H1 (cell line): Measurements from ENCODE around the gene CFAP53. TPM values are rescaled to one million over a fixed set of nuclear protein-coding genes. Genes with fewer than 3 reads are reported as not detected.

Experiments used
- CTCF ChIA-PET: fragments of 300-600 bp; sonication (Branson Sonifier 250); formaldehyde crosslinking; loops from one replicate; lab custom pipeline; 2021; ENCODE audit not compliant: partially characterized antibody; lab: Charles Lee
- POLR2A ChIA-PET: fragments of 300-600 bp; sonication (Branson Sonifier 250); formaldehyde crosslinking; loops from one replicate; lab custom pipeline; 2021; ENCODE audit warnings: inconsistent platforms; ENCODE audit not compliant: partially characterized antibody; lab: Charles Lee
- DNase-seq, 2 experiments: peaks; one replicate each; pipeline versions ENCODE4 v3.0.0 to v3.0.0-alpha.2; 2010 to 2022; ENCODE audit warnings: low spot score in 2 of 2, low read depth in 1 of 2, mixed read lengths in 1 of 2
- FAIRE-seq: peaks from 2 replicates; lab custom pipeline; 2011; peaks lifted over from hg19 to GRCh38; lab: Jason Lieb, UNC
- H2AFZ ChIP-seq: 2 replicates; pipeline ENCODE4 v1.8.1; 2012; ENCODE audit warnings: low read length, inconsistent platforms
- H2AK5ac ChIP-seq: 2 replicates; pipeline ENCODE4 v1.6.1; 2013; ENCODE audit warnings: low read depth, low read length
- H2BK120ac ChIP-seq: replicated peaks from 2 replicates; pipeline ENCODE3; 2013; ENCODE audit warnings: low read depth, low read length, inconsistent platforms
- H2BK12ac ChIP-seq: 2 replicates; pipeline ENCODE4 v1.6.1; 2013; ENCODE audit warnings: low read depth, low read length
- H2BK15ac ChIP-seq: 2 replicates; pipeline ENCODE4 v1.6.1; 2013; ENCODE audit warnings: low read length
- H2BK20ac ChIP-seq: 2 replicates; pipeline ENCODE4 v1.6.1; 2013; ENCODE audit warnings: low read length
- H2BK5ac ChIP-seq: 2 replicates; pipeline ENCODE4 v1.6.1; 2013; ENCODE audit warnings: low read depth, low read length
- H3K14ac ChIP-seq: 2 replicates; pipeline ENCODE4 v1.6.1; 2013; ENCODE audit warnings: inconsistent platforms; ENCODE audit not compliant: insufficient read length
- H3K18ac ChIP-seq: 2 replicates; pipeline ENCODE4 v1.6.1; 2013; ENCODE audit warnings: low read length; ENCODE audit errors: extremely low read depth
- H3K23ac ChIP-seq: 2 replicates; pipeline ENCODE4 v1.6.1; 2013; ENCODE audit warnings: inconsistent platforms; ENCODE audit not compliant: insufficient read length
- H3K23me2 ChIP-seq: 2 replicates; pipeline ENCODE4 v1.6.1; 2013; ENCODE audit warnings: low read depth, low read length
- H3K27ac ChIP-seq: 2 replicates; pipeline ENCODE4 v1.6.1; 2011; ENCODE audit warnings: low read depth, low read length, inconsistent platforms
- H3K27me3 ChIP-seq, 4 experiments: replicated peaks in 1 of 4; 1 replicate in 1 of 4; 2 replicates in 3 of 4; pipeline versions ENCODE4 v1.6.1 to v1.8.1; 2011 to 2013; ENCODE audit warnings: low read length in 3 of 4, mild to moderate bottlenecking in 3 of 4, inconsistent platforms in 2 of 4, mixed read lengths in 2 of 4, moderate library complexity in 1 of 4; ENCODE audit not compliant: control insufficient read depth in 3 of 4, insufficient read depth in 3 of 4; ENCODE audit errors: extremely low read depth in 1 of 4
- H3K36me3 ChIP-seq, 4 experiments: 2 replicates each; pipeline versions ENCODE4 v1.6.1 to v1.8.1; 2011 to 2013; ENCODE audit warnings: mild to moderate bottlenecking in 4 of 4, low read length in 3 of 4, moderate library complexity in 2 of 4, control low read depth in 1 of 4, inconsistent platforms in 1 of 4; ENCODE audit not compliant: insufficient read depth in 4 of 4, control insufficient read depth in 2 of 4
- H3K4ac ChIP-seq: replicated peaks from 2 replicates; pipeline ENCODE3; 2013; ENCODE audit warnings: low read length, low read depth, mixed read lengths, inconsistent platforms; ENCODE audit not compliant: insufficient read length
- H3K4me1 ChIP-seq, 4 experiments: replicated peaks in 1 of 4; 1 replicate in 1 of 4; 2 replicates in 3 of 4; pipeline versions ENCODE4 v1.6.1 to v1.8.1; 2011 to 2013; ENCODE audit warnings: low read length in 3 of 4, inconsistent platforms in 2 of 4, mixed read lengths in 1 of 4; ENCODE audit not compliant: insufficient read depth in 4 of 4, control insufficient read depth in 3 of 4
- H3K4me2 ChIP-seq, 2 experiments: 2 replicates each; pipeline versions ENCODE4 v1.6.1 to v1.8.1; 2011 to 2013; ENCODE audit warnings: low read depth in 2 of 2, low read length in 2 of 2, control low read depth in 1 of 2, inconsistent platforms in 1 of 2, mild to moderate bottlenecking in 1 of 2; ENCODE audit not compliant: insufficient read depth in 1 of 2
- H3K4me3 ChIP-seq, 4 experiments: fragments of 200-600, 300-600 bp in 1 of 4; sonication (generic), shearing (Covaris generic), sonication (Bioruptor Twin) in 1 of 4; 2 replicates each; pipeline versions ENCODE4 v1.5.1 to v1.8.1; 2011 to 2016; ENCODE audit warnings: low read length in 4 of 4, low read depth in 3 of 4, control low read depth in 2 of 4, inconsistent platforms in 2 of 4, mild to moderate bottlenecking in 2 of 4, mixed read lengths in 1 of 4, moderate library complexity in 1 of 4; ENCODE audit not compliant: insufficient read depth in 2 of 4; ENCODE audit errors: extremely low read depth in 1 of 4
- H3K56ac ChIP-seq: replicated peaks from 2 replicates; pipeline ENCODE3; 2013; ENCODE audit warnings: low read depth, mild to moderate bottlenecking, mixed read lengths, low read length, inconsistent platforms; ENCODE audit not compliant: insufficient read length
- H3K79me1 ChIP-seq: 2 replicates; pipeline ENCODE4 v1.6.1; 2013; ENCODE audit warnings: low read depth, low read length, control low read depth
- H3K79me2 ChIP-seq, 2 experiments: 2 replicates each; pipeline versions ENCODE4 v1.6.1 to v1.8.1; 2012 to 2013; ENCODE audit warnings: low read length in 2 of 2, mild to moderate bottlenecking in 2 of 2, inconsistent platforms in 1 of 2; ENCODE audit not compliant: insufficient read depth in 2 of 2, control insufficient read depth in 1 of 2
- H3K9ac ChIP-seq, 4 experiments: replicated peaks in 1 of 4; 1 replicate in 1 of 4; 2 replicates in 3 of 4; pipeline versions ENCODE4 v1.6.1 to v1.8.1; 2011 to 2013; ENCODE audit warnings: low read depth in 3 of 4, low read length in 3 of 4, control low read depth in 2 of 4, mild to moderate bottlenecking in 2 of 4, moderate library complexity in 2 of 4, inconsistent platforms in 1 of 4; ENCODE audit errors: extremely low read depth in 1 of 4
- H3K9me3 ChIP-seq, 2 experiments: 2 replicates each; pipeline versions ENCODE4 v1.6.1 to v1.8.1; 2012 to 2013; ENCODE audit warnings: mild to moderate bottlenecking in 2 of 2, moderate library complexity in 2 of 2, control low read depth in 1 of 2, inconsistent platforms in 1 of 2, low read depth in 1 of 2, low read length in 1 of 2, mixed read lengths in 1 of 2; ENCODE audit not compliant: insufficient read depth in 2 of 2
- H4K20me1 ChIP-seq, 2 experiments: replicated peaks in 1 of 2; 2 replicates each; pipeline versions ENCODE3 to v1.8.1; 2011 to 2013; ENCODE audit warnings: inconsistent platforms in 2 of 2, low read length in 2 of 2, mild to moderate bottlenecking in 1 of 2; ENCODE audit not compliant: insufficient read depth in 2 of 2, control insufficient read depth in 1 of 2
- H4K5ac ChIP-seq: 2 replicates; pipeline ENCODE4 v1.6.1; 2013; ENCODE audit warnings: low read length, low read depth, mixed read lengths, inconsistent platforms; ENCODE audit not compliant: insufficient read length
- H4K8ac ChIP-seq: 2 replicates; pipeline ENCODE4 v1.8.0; 2013; ENCODE audit warnings: mild to moderate bottlenecking, moderate library complexity, low read length, inconsistent platforms; ENCODE audit not compliant: insufficient read depth; ENCODE audit errors: extremely low read depth
- H4K91ac ChIP-seq: replicated peaks from 2 replicates; pipeline ENCODE3; 2013; ENCODE audit warnings: low read length, mixed read lengths, inconsistent platforms; ENCODE audit not compliant: insufficient read length
- CEBPB ChIP-seq: IDR thresholded peaks from 2 replicates; pipeline ENCODE4 v1.6.1; 2012; ENCODE audit warnings: low read depth, low read length
- RBBP5 ChIP-seq: IDR thresholded peaks from 2 replicates; pipeline ENCODE4 v1.7.1; 2012; ENCODE audit warnings: low read depth, mild to moderate bottlenecking, inconsistent platforms, low read length, moderate library complexity, borderline replicate concordance
- RNF2 ChIP-seq: fragments of 200-900, 300-1000 bp; sonication (generic); IDR thresholded peaks from 2 replicates; pipeline ENCODE4 v1.7.1; 2016; ENCODE audit warnings: borderline replicate concordance, low read depth, mild to moderate bottlenecking, antibody characterized with exemption, low read length; ENCODE audit not compliant: poor library complexity, severe bottlenecking; ENCODE audit errors: missing control alignments
- SIX5 ChIP-seq: IDR thresholded peaks from 2 replicates; pipeline ENCODE4 v1.6.1; 2011; ENCODE audit warnings: mild to moderate bottlenecking, low read depth, low read length
- TAF7 ChIP-seq: optimal IDR thresholded peaks from 2 replicates; pipeline ENCODE3; 2011; ENCODE audit warnings: low read depth, mild to moderate bottlenecking, inconsistent platforms, low read length, moderate library complexity, borderline replicate concordance
- WGBS, 2 experiments: shearing (Covaris generic) in 1 of 2; methylation state at CpG; one replicate each; pipeline versions ENCODE4 v1.1.6 to v1.1.7; 2013 to 2015; ENCODE audit warnings: low lambda C conversion rate in 2 of 2, mixed read lengths in 2 of 2, inconsistent platforms in 1 of 2, low coverage in 1 of 2, missing lambda C conversion rate in 1 of 2; ENCODE audit not compliant: insufficient replicate concordance in 2 of 2, insufficient coverage in 1 of 2, insufficient read length in 1 of 2; ENCODE audit errors: extremely low coverage in 1 of 2, missing lambda C conversion rate in 1 of 2; 5-methylcytosine and 5-hydroxymethylcytosine counted together
- polyA plus RNA-seq, 7 experiments: library from polyadenylated mRNA; depleted of rRNA in 3 of 7; stranded (reverse) in 5 of 7; unstranded in 2 of 7; fragments of >200 nt in 5 of 7; fragments of 200-250 nt in 2 of 7; gene quantifications; 1 replicate in 5 of 7; 2 replicates in 1 of 7; 4 replicates in 1 of 7; pipeline versions ENCODE4 v1.2.1 to v1.2.3, GENCODE V29; 2011 to 2013; ENCODE audit warnings: missing spikeins in 2 of 7, mixed read lengths in 2 of 7
- total RNA-seq: library from RNA; stranded (reverse); fragmentation: NEBNext Ultra II Directional; extraction: Animal tissue kit (Norgen Biotek cat#: 25700); gene quantifications from 2 replicates; pipeline ENCODE4 v1.2.1, GENCODE V29; 2021

The CFAP53 gene
- total and polyA plus RNA-seq, 2 of the 8 experiments (the other 6 are each of a cell fraction or from before 2014, with no cell fraction given): 0.08 to 0.30 TPM

GRCh38 chr18:50201476-50202018, 64.7 kb downstream of the CFAP53 start:
- Histone ChIP-seq H3K79me1 (no peaks in the 10 kb centered on the region), H3K4me3 (no peak overlapping the region), H3K56ac (no peak overlapping the region), H3K4me1 (no peaks in the 10 kb centered on the region), H3K9me3 (no peaks in the 10 kb centered on the region), H4K91ac (no peak overlapping the region), H3K14ac (no peak overlapping the region), H3K4me2 (no peak overlapping the region), H2BK15ac (no peak overlapping the region), H2BK5ac (no peak overlapping the region), H2AFZ (no peak overlapping the region), H3K23ac (no peak overlapping the region), H2BK12ac (no peak overlapping the region), H4K20me1 (no peaks in the 10 kb centered on the region), H3K27me3 (peaks cover 0 to 6% (median 2%) of the 10 kb centered on the region in 4 experiments; a peak in 3 of 7 replicates), H3K9ac (no peak overlapping the region), H3K79me2 (no peaks in the 10 kb centered on the region), H3K36me3 (no peaks in the 10 kb centered on the region), H3K18ac (no peak overlapping the region), H2BK20ac (no peak overlapping the region), H3K27ac (no peak overlapping the region), H3K23me2 (0 out of 2 replicates have a peak, but pooled peaks cover 2% of the 10 kb centered on the region), H2AK5ac (no peak overlapping the region), H4K5ac (no peak overlapping the region), H3K4ac (no peak overlapping the region), H2BK120ac (no peak overlapping the region), H4K8ac (no peak overlapping the region)
- WGBS, 2 experiments: 91% methylated on average over 1 of the region's 1 CpG; no CpG with 5 or more reads in 1 of the 2 experiments
- CTCF ChIA-PET: interaction anchor here (0.6 to 6.1 kb wide), 9 partner anchors 11 to 601 kb away, joined by 3 to 28 read pairs (median 4); no protein-coding TSS in a partner anchor
- FAIRE-seq (no peak), DNase-seq (no peak)
- TF ChIP-seq RNF2 (no peak), RBBP5 (no peak), TAF7 (no peak), SIX5 (no peak), CEBPB (no peak)
- POLR2A ChIA-PET: no interaction called here
